Heart right ventricle (tissue), 16 donors: Measurements from ENCODE around the gene TMPRSS4. TPM values are rescaled to one million over a fixed set of nuclear protein-coding genes. Genes with fewer than 3 reads are reported as not detected.
"Not testable (repeated sequence)": the region's sequence is repeated elsewhere in the genome, so short reads cannot be mapped to it uniquely, and the experiment has no call there.

Source experiments
- ATAC-seq, 8 donors: fragments of 200-7000 bp; cut with Tn5 transposase; one replicate each; pipeline ENCODE4 v1.9.1; 2020; ENCODE audit warnings: mild to moderate bottlenecking in 8 of 8, moderate library complexity in 8 of 8, moderate number of reproducible peaks in 1 of 8
- DNase-seq, 2 donors: peaks; one replicate each; pipeline ENCODE4 v3.0.0-alpha.2; 2020
- H3K27ac ChIP-seq, 10 donors: fragments of 200-600 bp; sonication (generic) in 2 of 10; one replicate each; pipeline versions ENCODE4 v1.5.0 to v1.8.0; 2020 to 2022; ENCODE audit warnings: mild to moderate bottlenecking in 3 of 10
- H3K27me3 ChIP-seq, 7 donors: fragments of 200-600 bp; one replicate each; pipeline ENCODE4 v1.8.0; 2021 to 2022; ENCODE audit warnings: mild to moderate bottlenecking in 2 of 7
- H3K36me3 ChIP-seq, 9 donors: fragments of 200-600 bp; sonication (generic) in 1 of 9; one replicate each; pipeline versions ENCODE4 v1.5.0 to v1.8.0; 2020 to 2022; ENCODE audit warnings: mild to moderate bottlenecking in 2 of 9
- H3K4me1 ChIP-seq, 9 donors: fragments of 200-600 bp; sonication (generic) in 1 of 9; one replicate each; pipeline versions ENCODE4 v1.5.0 to v1.8.0; 2020 to 2022; ENCODE audit warnings: mild to moderate bottlenecking in 4 of 9
- H3K4me3 ChIP-seq, 10 donors: fragments of 200-600 bp; sonication (generic) in 2 of 10; one replicate each; pipeline versions ENCODE4 v1.5.0 to v1.8.0; 2020 to 2022; ENCODE audit warnings: mild to moderate bottlenecking in 7 of 10, moderate library complexity in 2 of 10
- H3K9me3 ChIP-seq, 11 donors: fragments of 200-600 bp in 10 of 11; sonication (generic) in 2 of 11; one replicate each; pipeline versions ENCODE4 v1.5.0 to v1.8.0; 2013 to 2022; ENCODE audit warnings: mild to moderate bottlenecking in 2 of 11, control low read depth in 1 of 11, moderate library complexity in 1 of 11
- WGBS, 2 donors: extraction: QIAGEN DNeasy Blood & Tissue Kit; methylation state at CpG; one replicate each; pipeline ENCODE4 v1.1.7; 2013; ENCODE audit warnings: inconsistent platforms in 1 of 2; 5-methylcytosine and 5-hydroxymethylcytosine counted together
- intact Hi-C, 10 donors: fragments of 100-400 bp; cut with DNase I; formaldehyde crosslinking; loops; one replicate each; pipeline versions ENCODE4 v1.11.1 to v1.14.2; 2022
- polyA plus RNA-seq, 2 donors: library from polyadenylated mRNA; stranded (reverse); fragments of 200-250 nt; gene quantifications; one replicate each; pipeline ENCODE4 v1.2.3, GENCODE V29; 2013
- total RNA-seq, 10 donors: library from RNA; stranded (reverse); fragmentation: NEBNext Ultra II Directional in 3 of 10; extraction: Animal tissue kit (Norgen Biotek cat#: 25700) in 3 of 10; gene quantifications; one replicate each; pipeline versions ENCODE4 v1.2.1 to v1.2.4, GENCODE V29; 2021 to 2023
- TF ChIP-seq, protein P1 (sequence below), 9 donors: fragments of 200-600 bp; sonication (generic) in 2 of 9; IDR thresholded peaks; one replicate each; pipeline versions ENCODE4 v1.5.0 to v1.8.0; 2021 to 2022; ENCODE audit warnings: antibody characterized with exemption in 9 of 9, mild to moderate bottlenecking in 5 of 9, moderate library complexity in 1 of 9
- donor health status: Arrhythmogenic right ventricular cardiomyopathy.
- donor health status: ischemic (EF 13 %, LVEDD 7.1; RV severe dilation, severe dysfunction).
- donor health status: healthy with polysubstance abuse.
- donor health status: DM: no; HTN: yes; CAD: no.
- donor health status: DM: no; HTN: no; CAD: no.
- donor health status: ischemic (EF 25% LVEDD 6.9; RV normal size, moderate dysfunction).
- donor health status: ischemic (EF 25% LVEDD 5.7; RV mildly dilated, moderate dysfunction).
- donor health status: healthy.
- donor health status: DM: yes; HTN: yes; CAD: no.
- donor health status: Ischemic cardiomyopathy.
- donor health status: ischemic (EF 35%, LVEDD 5.7; RV mildly dilated, moderate dysfunction).
- donor health status: nonischemic (EF 11% LVEDD 7.7; RV severe dilation, severe dysfunction).
- donor health status: DM: yes; HTN: yes; CAD: no.
- donor health status: PGD.
- donor health status: ischemic (EF 29% LVEDD 5.4; RV normal size, mild dysfunction).
- donor health status: nonischemic (EF 23%, LVEDD 6.1; RV moderate dilation, normal function).

Gene TMPRSS4
- total and polyA plus RNA-seq, 12 donors, result 0.34 to 1.4 (median 0.84) TPM; not detected in 8

DNA sequence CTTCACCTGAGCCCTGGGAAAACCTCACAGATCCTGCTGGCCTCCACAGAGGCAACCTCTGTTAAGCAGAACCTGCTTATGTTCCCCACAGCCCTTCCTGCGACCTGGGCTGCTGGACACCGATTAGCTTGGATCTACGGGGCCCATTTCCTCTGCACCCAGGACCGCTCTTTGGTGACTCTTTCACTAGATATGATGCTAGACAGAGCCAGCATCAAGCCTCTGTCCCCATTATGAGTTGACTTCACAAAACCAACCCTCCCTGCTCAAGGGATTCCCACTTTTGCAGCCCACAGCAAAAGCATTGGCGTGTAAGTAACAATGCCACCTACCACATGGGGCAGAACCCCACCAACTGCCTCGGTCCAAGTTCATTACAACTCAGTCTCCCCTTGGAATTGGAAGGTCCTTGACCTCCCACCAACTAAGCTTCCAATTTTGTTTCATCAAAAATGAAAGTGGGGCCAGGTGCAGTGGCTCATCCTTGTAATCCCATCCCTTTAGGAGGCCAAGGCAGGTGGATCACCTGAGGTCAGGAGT, 15.2 kb upstream of the TMPRSS4 start:
- no peaks in the 10 kb centered on the region for H3K9me3 ChIP-seq
- H3K36me3 ChIP-seq, result no peaks in the 10 kb centered on the region
- no peak overlapping the region for H3K27ac ChIP-seq
- DNase-seq (no peak), ATAC-seq (no peak)
- peaks cover 0 to 19% (median 0%) of the 10 kb centered on the region in 9 donors for H3K4me1 ChIP-seq
- intact Hi-C loops, result no loop called here
- no peaks in the 10 kb centered on the region for H3K27me3 ChIP-seq
- 92 to 96% methylated on average over 6 of the region's 6 CpGs for WGBS, 2 donors
- TF ChIP-seq, protein P1, sequence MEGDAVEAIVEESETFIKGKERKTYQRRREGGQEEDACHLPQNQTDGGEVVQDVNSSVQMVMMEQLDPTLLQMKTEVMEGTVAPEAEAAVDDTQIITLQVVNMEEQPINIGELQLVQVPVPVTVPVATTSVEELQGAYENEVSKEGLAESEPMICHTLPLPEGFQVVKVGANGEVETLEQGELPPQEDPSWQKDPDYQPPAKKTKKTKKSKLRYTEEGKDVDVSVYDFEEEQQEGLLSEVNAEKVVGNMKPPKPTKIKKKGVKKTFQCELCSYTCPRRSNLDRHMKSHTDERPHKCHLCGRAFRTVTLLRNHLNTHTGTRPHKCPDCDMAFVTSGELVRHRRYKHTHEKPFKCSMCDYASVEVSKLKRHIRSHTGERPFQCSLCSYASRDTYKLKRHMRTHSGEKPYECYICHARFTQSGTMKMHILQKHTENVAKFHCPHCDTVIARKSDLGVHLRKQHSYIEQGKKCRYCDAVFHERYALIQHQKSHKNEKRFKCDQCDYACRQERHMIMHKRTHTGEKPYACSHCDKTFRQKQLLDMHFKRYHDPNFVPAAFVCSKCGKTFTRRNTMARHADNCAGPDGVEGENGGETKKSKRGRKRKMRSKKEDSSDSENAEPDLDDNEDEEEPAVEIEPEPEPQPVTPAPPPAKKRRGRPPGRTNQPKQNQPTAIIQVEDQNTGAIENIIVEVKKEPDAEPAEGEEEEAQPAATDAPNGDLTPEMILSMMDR (IDR thresholded peaks at IDR 0.05), result no peak
- H3K4me3 ChIP-seq, result no peak overlapping the region

DNA sequence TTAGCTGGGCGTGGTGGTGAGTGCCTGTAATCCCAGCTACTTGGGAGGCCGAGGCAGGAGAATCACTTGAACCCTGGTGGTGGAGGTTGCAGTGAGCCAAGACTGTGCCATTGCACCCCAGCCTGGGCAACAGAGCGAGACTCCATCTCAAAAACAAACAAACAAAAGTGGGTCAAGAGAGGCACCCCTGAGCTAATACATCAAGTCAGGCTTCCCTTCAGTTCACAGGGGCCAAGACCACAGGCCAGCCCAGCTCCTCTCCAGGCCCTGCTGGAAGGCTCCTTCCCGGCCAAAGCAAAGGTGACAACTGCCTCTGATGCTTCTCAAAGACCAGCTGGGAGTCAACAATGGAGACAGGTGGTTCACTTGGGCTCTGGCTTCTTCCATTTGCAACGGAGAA, 14.7 kb upstream of the TMPRSS4 start:
- ATAC-seq, H3K27ac ChIP-seq, DNase-seq, intact Hi-C loops, H3K36me3 ChIP-seq, H3K27me3 ChIP-seq, H3K9me3 ChIP-seq, H3K4me3 ChIP-seq: not testable (repeated sequence)
- peaks cover 0 to 19% (median 0%) of the 10 kb centered on the region in 9 donors for H3K4me1 ChIP-seq
- 92 to 95% methylated on average over 5 of the region's 5 CpGs for WGBS, 2 donors

DNA sequence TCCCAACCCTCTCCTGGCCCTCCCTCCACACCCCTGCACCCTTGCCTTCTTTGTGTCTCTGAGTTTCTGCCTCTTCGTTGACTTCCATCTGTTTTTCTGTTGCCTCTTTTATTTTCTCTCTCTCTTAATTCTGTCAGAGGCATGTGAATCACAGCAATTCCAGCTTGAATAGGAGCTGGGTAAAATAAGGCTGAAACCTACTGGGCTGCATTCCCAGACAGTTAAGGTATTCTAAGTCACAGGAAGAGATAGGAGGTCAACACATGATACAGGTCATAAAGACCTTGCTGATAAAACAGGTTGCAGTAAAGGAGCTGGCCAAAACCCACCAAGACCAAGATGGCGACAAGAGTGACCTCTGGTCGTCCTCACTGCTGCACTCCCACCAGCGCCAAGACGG, 14.2 kb upstream of the TMPRSS4 start:
- 84 to 85% methylated on average over 5 of the region's 5 CpGs for WGBS, 2 donors
- H3K27ac ChIP-seq, ATAC-seq, DNase-seq, H3K27me3 ChIP-seq, H3K4me3 ChIP-seq, intact Hi-C loops, H3K9me3 ChIP-seq, H3K36me3 ChIP-seq: not testable (repeated sequence)
- peaks cover 0 to 19% (median 0%) of the 10 kb centered on the region in 9 donors for H3K4me1 ChIP-seq

DNA sequence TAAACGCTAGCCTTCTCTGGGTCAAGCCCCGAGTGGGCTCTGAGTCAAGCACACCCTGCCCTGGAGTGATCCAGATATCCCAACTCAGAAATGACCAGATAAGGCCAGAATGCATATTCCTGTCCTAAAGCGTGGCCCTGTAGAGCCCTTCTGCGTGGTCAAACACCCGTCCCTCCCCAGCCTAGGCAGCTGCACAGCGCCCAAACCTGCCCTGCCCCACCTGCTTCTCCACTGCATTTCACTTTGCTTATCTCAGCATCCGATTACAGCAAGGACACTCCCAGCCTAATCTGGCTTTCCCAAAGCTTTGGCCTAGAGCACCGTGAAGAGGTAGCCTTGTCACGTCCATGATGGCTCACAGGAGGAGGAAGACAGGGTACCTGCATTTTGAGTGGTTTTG, 11.9 kb upstream of the TMPRSS4 start:
- ATAC-seq, result no peak
- TF ChIP-seq, protein P1 (IDR thresholded peaks at IDR 0.05), result no peak
- Histone ChIP-seq H3K27me3 (no peaks in the 10 kb centered on the region), H3K4me1 (peaks cover 0 to 11% (median 0%) of the 10 kb centered on the region in 9 donors), H3K4me3 (no peak overlapping the region), H3K27ac (no peak overlapping the region), H3K9me3 (no peaks in the 10 kb centered on the region), H3K36me3 (no peaks in the 10 kb centered on the region)
- DNase-seq, result no peak
- intact Hi-C loops, result no loop called here
- 85% methylated on average over 9 of the region's 9 CpGs for WGBS, 2 donors

DNA sequence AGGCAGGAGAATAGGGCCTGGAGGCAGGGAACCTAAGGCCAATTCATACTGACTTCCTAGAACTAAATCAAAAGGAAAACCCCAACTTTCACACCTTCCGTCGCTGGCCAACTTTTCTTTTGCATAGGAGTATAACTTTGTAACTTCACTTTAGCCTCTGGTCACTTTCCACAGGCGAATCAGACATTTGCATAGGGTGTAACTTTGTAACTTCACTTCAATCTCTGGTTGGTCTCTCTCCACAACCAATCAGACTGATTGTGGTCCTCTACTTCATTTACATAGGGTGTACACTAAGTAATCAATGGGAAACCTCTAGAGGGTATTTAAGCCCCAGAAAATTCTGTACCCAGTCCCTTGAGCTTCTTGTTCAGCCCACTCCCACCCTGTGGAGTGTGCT, 11.5 kb upstream of the TMPRSS4 start:
- Histone ChIP-seq H3K4me3 (no peak overlapping the region), H3K36me3 (no peaks in the 10 kb centered on the region)
- ATAC-seq, result no peak

More for the DNA sequence above, 11.5 kb upstream of the TMPRSS4 start:
- intact Hi-C loops, result no loop called here
- TF ChIP-seq, protein P1 (IDR thresholded peaks at IDR 0.05), result no peak
- DNase-seq, result no peak
- H3K9me3 ChIP-seq, result no peaks in the 10 kb centered on the region
- 92% methylated on average over 3 of the region's 3 CpGs for WGBS, 2 donors
- H3K27ac ChIP-seq, result no peak overlapping the region
- H3K27me3 ChIP-seq, result no peaks in the 10 kb centered on the region
- peaks cover 0 to 10% (median 0%) of the 10 kb centered on the region in 9 donors for H3K4me1 ChIP-seq
